Measurements from ENCODE around the gene FNBP1L. TPM values are rescaled to one million over a fixed set of nuclear protein-coding genes. Genes with fewer than 3 reads are reported as not detected.
"Not testable (repeated sequence)": the region's sequence is repeated elsewhere in the genome, so short reads cannot be mapped to it uniquely, and the experiment has no call there.

Gene FNBP1L
- polyA plus RNA-seq, 3 donors = 101 to 125 (median 108) TPM

GRCh38 chr1:93479133-93479745 is 31.3 kb downstream of the FNBP1L start:
- not testable (repeated sequence) for DNase-seq

GRCh38 chr1:93481899-93482298 is 34.0 kb downstream of the FNBP1L start:
- DNase-seq = not testable (repeated sequence)

- no peak for DNase-seq
These were observed 35.3 kb downstream of the FNBP1L start for GRCh38 chr1:93483200-93483599.

- DNase-seq = no peak
These were observed 35.7 kb downstream of the FNBP1L start for GRCh38 chr1:93483606-93484005.

- no peak for DNase-seq
These were observed 40.3 kb downstream of the FNBP1L start for GRCh38 chr1:93488207-93488606.

GRCh38 chr1:93489756-93490155 is 41.8 kb downstream of the FNBP1L start:
- no peak for DNase-seq

GRCh38 chr1:93490357-93490756 is 42.4 kb downstream of the FNBP1L start:
- no peak for DNase-seq

- no peak for DNase-seq
These were observed 48.0 kb downstream of the FNBP1L start for GRCh38 chr1:93495911-93496310.

GRCh38 chr1:93496520-93496919 is 48.6 kb downstream of the FNBP1L start:
- no peak for DNase-seq

- DNase-seq = no peak
These were observed 51.2 kb downstream of the FNBP1L start for GRCh38 chr1:93499075-93499474.

GRCh38 chr1:93499533-93499932 is 51.6 kb downstream of the FNBP1L start:
- no peak for DNase-seq

GRCh38 chr1:93500275-93500674 is 52.4 kb downstream of the FNBP1L start:
- no peak for DNase-seq

- DNase-seq = no peak
These were observed 53.5 kb downstream of the FNBP1L start for GRCh38 chr1:93501399-93501798.

GRCh38 chr1:93501829-93502369 is 54.0 kb downstream of the FNBP1L start:
- no peak for DNase-seq

- DNase-seq = no peak
These were observed 54.7 kb downstream of the FNBP1L start for GRCh38 chr1:93502571-93502970.

GRCh38 chr1:93503163-93503562 is 55.2 kb downstream of the FNBP1L start:
- no peak for DNase-seq

GRCh38 chr1:93503816-93504215 is 55.9 kb downstream of the FNBP1L start:
- no peak for DNase-seq

- DNase-seq = no peak
These were observed 56.5 kb downstream of the FNBP1L start for GRCh38 chr1:93504247-93505033.

- DNase-seq = no peak
These were observed 58.2 kb downstream of the FNBP1L start for GRCh38 chr1:93506126-93506525.

GRCh38 chr1:93516164-93516563 is 68.2 kb downstream of the FNBP1L start:
- no peak for DNase-seq

- no peak for DNase-seq
These were observed 70.6 kb downstream of the FNBP1L start for GRCh38 chr1:93518516-93518915.

GRCh38 chr1:93519199-93519829 is 71.4 kb downstream of the FNBP1L start:
- DNase-seq = no peak

GRCh38 chr1:93521618-93522017 is 73.7 kb downstream of the FNBP1L start:
- no peak for DNase-seq

Data from renal pelvis (tissue), 4 donors.